ENCODE results near the gene RFC5. TPM values are rescaled to one million over a fixed set of nuclear protein-coding genes. Genes with fewer than 3 reads are reported as not detected.

Gene RFC5, protein sequence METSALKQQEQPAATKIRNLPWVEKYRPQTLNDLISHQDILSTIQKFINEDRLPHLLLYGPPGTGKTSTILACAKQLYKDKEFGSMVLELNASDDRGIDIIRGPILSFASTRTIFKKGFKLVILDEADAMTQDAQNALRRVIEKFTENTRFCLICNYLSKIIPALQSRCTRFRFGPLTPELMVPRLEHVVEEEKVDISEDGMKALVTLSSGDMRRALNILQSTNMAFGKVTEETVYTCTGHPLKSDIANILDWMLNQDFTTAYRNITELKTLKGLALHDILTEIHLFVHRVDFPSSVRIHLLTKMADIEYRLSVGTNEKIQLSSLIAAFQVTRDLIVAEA
- 20.2 and 36.9 TPM in 2 replicates for total RNA-seq

GRCh38 chr12:118016424-118017264 is at the start of gene RFC5:
Gene RFC5, plus strand, starts transcription at chr12:118016703. Its CDS starts 125 bp downstream, at chr12:118016828.

DNA sequence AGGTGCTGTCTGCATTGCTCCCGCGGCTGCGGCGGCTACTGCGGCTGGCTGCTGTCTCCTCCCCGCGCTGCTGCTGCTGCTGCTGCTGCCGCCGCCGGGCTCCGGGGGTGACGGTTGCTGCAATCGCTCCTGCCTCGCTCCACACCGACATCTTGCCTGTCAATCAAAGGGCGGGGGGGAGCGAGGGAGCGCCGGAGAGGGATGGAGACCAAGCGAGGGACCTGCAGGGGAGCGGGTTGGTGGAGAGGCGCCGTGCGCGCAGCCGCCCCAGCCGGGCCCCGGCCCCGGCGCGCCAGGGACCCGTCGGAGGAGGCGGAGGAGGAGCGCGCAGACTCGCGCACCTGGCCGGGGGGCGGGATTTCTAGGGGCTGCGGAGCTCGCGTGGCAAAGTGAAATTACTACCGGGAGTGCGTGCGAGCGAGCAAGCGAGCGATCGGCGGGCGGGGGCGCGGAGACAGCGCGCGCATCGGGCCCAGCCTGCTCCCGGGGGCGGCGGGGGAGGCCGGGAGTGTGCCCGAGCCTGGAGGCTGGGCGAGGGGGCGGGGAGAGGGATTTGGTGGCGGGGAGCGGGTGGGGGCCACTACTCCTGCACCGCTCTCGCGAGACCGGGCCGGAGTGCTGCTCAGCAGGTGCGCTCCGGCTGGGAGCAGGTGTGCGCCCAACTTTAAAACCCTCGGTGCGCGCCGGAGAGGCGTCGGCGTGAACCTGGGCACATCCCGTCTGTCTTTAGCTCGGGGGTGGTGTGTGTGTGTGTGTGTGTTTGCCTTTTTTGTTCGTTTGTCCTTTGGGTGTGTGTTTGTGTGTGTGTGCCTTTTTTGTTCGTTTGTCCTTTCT is 47.5 kb upstream of the RFC5 start, which contains the start of gene KSR2:
KSR2 (minus strand) TSS at position 165 of the 834 bp plus-strand sequence. CDS start 735 bp downstream, outside the sequence.

DNA sequence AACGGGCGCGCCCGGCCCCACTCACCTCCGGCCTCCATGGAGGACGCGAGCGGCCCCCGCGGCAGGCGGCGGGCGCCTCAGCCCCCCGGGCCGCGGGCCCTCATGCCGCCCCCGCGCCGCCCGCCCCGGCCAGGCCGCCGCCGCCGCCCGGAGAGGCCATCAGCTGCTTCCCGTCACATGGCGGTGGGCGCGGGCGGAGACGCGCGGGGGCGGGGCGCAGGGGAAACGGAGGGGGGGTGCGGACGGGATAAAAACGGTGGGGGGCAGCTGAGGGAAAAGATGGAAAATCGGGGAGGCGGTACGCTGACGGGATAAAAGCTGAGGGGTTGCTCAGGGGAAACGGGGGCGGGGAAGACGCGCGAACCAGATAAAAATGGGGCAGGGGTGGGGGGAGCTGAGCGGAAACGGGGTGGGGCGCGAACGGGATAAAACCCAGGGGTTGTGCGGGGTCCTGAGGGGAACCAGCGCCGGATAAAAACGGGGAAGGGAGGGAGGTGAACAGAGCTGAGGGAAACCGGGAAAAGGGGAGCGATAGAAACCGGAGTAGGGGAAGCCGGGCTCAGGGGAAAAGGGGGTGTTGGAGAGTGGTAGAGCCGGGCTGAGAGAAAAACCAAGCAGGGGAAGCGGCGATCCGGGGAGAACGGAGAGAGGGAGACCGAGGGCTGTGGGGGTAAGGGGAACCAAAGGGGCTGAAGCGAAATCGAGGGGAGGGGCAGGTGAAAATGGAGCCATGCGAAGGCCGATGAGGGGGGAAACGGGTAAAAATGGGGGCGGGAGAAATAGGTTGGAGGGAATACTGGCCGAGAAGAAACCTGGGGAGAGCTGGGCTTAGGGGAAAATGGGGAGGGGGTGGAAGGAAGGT is 44.7 kb downstream of the RFC5 start, which contains the start of gene WSB2:
WSB2 (minus strand) TSS at position 169 of the 862 bp plus-strand sequence; CDS start at position 38, 131 bp downstream.

Other genes with a start within 250 kb of the RFC5 start
- gene KSR2, start 47.7 kb upstream of the RFC5 start, total RNA-seq, result not detected in 2 replicates
- gene WSB2, start 44.5 kb downstream of the RFC5 start, total RNA-seq, result 85.2 and 89.0 TPM in 2 replicates
- 5.4 and 8.5 TPM in 2 replicates for gene VSIG10, start 87.3 kb downstream of the RFC5 start, total RNA-seq
- 279 and 285 TPM in 2 replicates for gene PEBP1, start 119.4 kb downstream of the RFC5 start, total RNA-seq